GM13976 (cell line): Measurements from ENCODE around the gene HPRT1.

Experiments used
- DNase-seq: peaks from one replicate; pipeline ENCODE4 v3.0.0; 2012; ENCODE audit warnings: low spot score
- CTCF ChIP-seq: IDR thresholded peaks from 2 replicates; pipeline ENCODE4 v1.5.1; 2012; ENCODE audit warnings: borderline replicate concordance, mild to moderate bottlenecking; ENCODE audit not compliant: insufficient read depth; ENCODE audit errors: extremely low read depth, missing control alignments, control extremely low read depth
- in situ Hi-C: fragments of 300-500 bp; cut with MboI; formaldehyde crosslinking; loops from one replicate; pipeline ENCODE4 v1.12.0; 2022; ENCODE audit warnings: low sequenced_read_pairs, mixed read lengths, inconsistent platforms; ENCODE audit not compliant: unreplicated experiment

The HPRT1 gene

GRCh38 chrX:134533952-134534351 is 74.0 kb downstream of the HPRT1 start:
- TF ChIP-seq CTCF: no peak
- in situ Hi-C loops: no loop called here
- no peak for DNase-seq

- no peak for TF ChIP-seq CTCF
- DNase-seq: no peak
- in situ Hi-C loops: no loop called here
These were observed 77.4 kb downstream of the HPRT1 start for GRCh38 chrX:134537179-134537955.

- no peak for TF ChIP-seq CTCF
- no peak for DNase-seq
- in situ Hi-C loops: no loop called here
These were observed 78.4 kb downstream of the HPRT1 start for GRCh38 chrX:134538316-134538715.

GRCh38 chrX:134541906-134542305 is 81.9 kb downstream of the HPRT1 start:
- in situ Hi-C loops: no loop called here
- TF ChIP-seq CTCF: no peak
- DNase-seq: no peak

GRCh38 chrX:134542485-134542884 is 82.5 kb downstream of the HPRT1 start:
- DNase-seq: no peak
- in situ Hi-C loops: no loop called here
- TF ChIP-seq CTCF: no peak

- DNase-seq: no peak
- in situ Hi-C loops: no loop called here
- no peak for TF ChIP-seq CTCF
These were observed 83.3 kb downstream of the HPRT1 start for GRCh38 chrX:134543288-134543687.
